ENCODE measurements around the gene HEPACAM.

The HEPACAM gene

GRCh38 chr11:124882339-124883071 lies 53.3 kb downstream of the HEPACAM start:
- no peak for DNase-seq

- no peak for DNase-seq
Observed at GRCh38 chr11:124880958-124881357, 54.9 kb downstream of the HEPACAM start.

- DNase-seq: no peak
Observed at GRCh38 chr11:124880290-124880611, 55.6 kb downstream of the HEPACAM start.

GRCh38 chr11:124879493-124880289 lies 56.2 kb downstream of the HEPACAM start:
- no peak for DNase-seq

GRCh38 chr11:124878759-124879492 lies 56.9 kb downstream of the HEPACAM start:
- DNase-seq: no peak

GRCh38 chr11:124877910-124878758 lies 57.7 kb downstream of the HEPACAM start:
- no peak for DNase-seq

- DNase-seq: no peak
Observed at GRCh38 chr11:124877631-124877909, 58.3 kb downstream of the HEPACAM start.

GRCh38 chr11:124876818-124877630 lies 58.8 kb downstream of the HEPACAM start:
- no peak for DNase-seq

- DNase-seq: peak; percentile 81
Observed at GRCh38 chr11:124875943-124876817, 59.7 kb downstream of the HEPACAM start.

GRCh38 chr11:124875401-124875800 lies 60.4 kb downstream of the HEPACAM start:
- no peak for DNase-seq

- no peak for DNase-seq
Observed at GRCh38 chr11:124874571-124875255, 61.1 kb downstream of the HEPACAM start.

- no peak for DNase-seq
Observed at GRCh38 chr11:124873951-124874350, 61.9 kb downstream of the HEPACAM start.

- DNase-seq: no peak
Observed at GRCh38 chr11:124872741-124873140, 63.1 kb downstream of the HEPACAM start.

GRCh38 chr11:124872280-124872679 lies 63.6 kb downstream of the HEPACAM start:
- no peak for DNase-seq

GRCh38 chr11:124870430-124870829 lies 65.4 kb downstream of the HEPACAM start:
- DNase-seq: no peak

- no peak for DNase-seq
Observed at GRCh38 chr11:124869856-124870387, 65.9 kb downstream of the HEPACAM start.

- DNase-seq: no peak
Observed at GRCh38 chr11:124869331-124869730, 66.5 kb downstream of the HEPACAM start.
